ENCODE data around the gene MUC20. TPM values are rescaled to one million over a fixed set of nuclear protein-coding genes. Genes with fewer than 3 reads are reported as not detected.

MUC20 gene
- total and polyA plus RNA-seq, 9 of the 15 experiments (the other 6 are each of a cell fraction or from before 2014, with no cell fraction given): 0.03 to 0.23 (median 0.15) TPM; not detected in 3

- TF ChIP-seq AFF1 (IDR thresholded peaks at IDR 0.05; ENCODE audit: low read depth in 1 of 2, partially characterized antibody in 2 of 2) (no peak), ZNF253 (CRISPR knock-in tag; conservative IDR thresholded peaks at IDR 0.05) (no peak), NCOA2 (IDR thresholded peaks at IDR 0.05; ENCODE audit: partially characterized antibody in 2 of 2) (no peak), CEBPB (tag; IDR thresholded peaks at IDR 0.05) (peak; percentile 93), THAP12 (CRISPR knock-in tag; IDR thresholded peaks at IDR 0.05) (0 out of 2 replicates have a peak, but pooled peaks have one; percentile 25), BRCA1 (IDR thresholded peaks at IDR 0.05) (no peak), BRCA1 (CRISPR knock-in tag; IDR thresholded peaks at IDR 0.05) (0 out of 2 replicates have a peak, but pooled peaks have one; percentile 74), ZNF518B (CRISPR knock-in tag; IDR thresholded peaks at IDR 0.05) (no peak), RBM25 (IDR thresholded peaks at IDR 0.05; ENCODE audit: low read depth, low read length, severe bottlenecking) (no peak), ZNF512 (tag; IDR thresholded peaks at IDR 0.05) (no peak), KDM4B (IDR thresholded peaks at IDR 0.05; ENCODE audit: borderline replicate concordance in 2 of 2, low read depth in 1 of 2) (no peak), SIN3A (IDR thresholded peaks at IDR 0.05; ENCODE audit: borderline replicate concordance in 2 of 2, control insufficient read depth in 1 of 2, low read depth in 2 of 2, low read length in 2 of 2) (no peak), E2F4 (CRISPR knock-in tag; IDR thresholded peaks at IDR 0.05; ENCODE audit: low read depth) (no peak)
These were observed 6.3 kb upstream of the MUC20 start (continued) for GRCh38 chr3:195714380-195715011.
